ENCODE results near the gene SLC18A2.

SLC18A2 gene

DNA sequence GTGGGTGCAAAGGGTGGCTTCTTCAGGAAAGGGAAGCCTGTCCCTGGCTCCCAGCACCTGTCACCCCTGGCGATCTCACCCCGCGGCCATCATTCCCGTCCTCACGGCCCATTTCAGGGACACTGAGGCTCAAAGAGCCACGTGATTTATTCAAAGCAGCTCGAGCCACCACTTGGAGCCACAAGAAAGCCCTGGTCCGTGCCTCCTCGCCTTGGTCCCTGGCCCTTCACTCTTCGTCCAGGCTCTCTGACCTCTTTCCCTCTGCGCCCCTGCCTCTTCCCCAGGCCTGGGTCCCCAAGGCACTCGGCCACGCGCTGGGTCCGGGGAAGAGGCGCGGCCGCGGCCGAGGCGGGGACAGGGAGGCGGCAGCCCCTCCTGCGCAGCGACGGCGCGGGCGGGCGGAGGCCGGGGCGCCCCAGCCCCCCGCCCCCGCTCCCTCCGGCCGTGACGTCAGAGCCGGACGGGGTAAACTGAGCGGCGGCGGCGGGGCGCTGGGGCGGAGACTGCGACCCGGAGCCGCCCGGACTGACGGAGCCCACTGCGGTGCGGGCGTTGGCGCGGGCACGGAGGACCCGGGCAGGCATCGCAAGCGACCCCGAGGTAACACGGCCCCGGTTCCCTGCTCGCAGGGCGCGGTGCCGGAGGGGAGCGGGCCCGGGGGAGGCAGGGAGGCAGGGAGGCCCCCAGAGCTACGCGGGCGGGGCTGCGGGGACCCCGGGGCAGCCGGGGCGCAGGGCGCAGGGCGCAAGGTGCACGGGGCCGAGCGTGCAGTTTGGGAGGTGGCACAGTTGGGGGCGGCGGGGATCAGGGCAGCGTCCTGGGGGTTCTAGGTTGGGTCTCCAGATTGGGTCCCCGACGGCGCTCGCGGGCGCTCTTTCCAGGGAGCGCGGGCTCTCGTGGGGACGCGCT lies at the start of gene SLC18A2:
TSS of gene SLC18A2 (plus strand) at position 494 of the 909 bp plus-strand sequence. CDS start 580 bp downstream, outside the sequence.
- peaks cover 7% of the 10 kb centered on the region for H3K4me1 Mint-ChIP-seq
- no peak within 1 kb of the TSS for H3K27ac Mint-ChIP-seq
- peak within 1 kb of the TSS; percentile 54 for H3K4me3 Mint-ChIP-seq
- H3K36me3 Mint-ChIP-seq: no peaks in the 10 kb centered on the region
- H3K27me3 Mint-ChIP-seq: peaks cover 25% of the 10 kb centered on the region
- H3K9me3 Mint-ChIP-seq: no peaks in the 10 kb centered on the region

- Mint-ChIP-seq H3K36me3 (no peaks in the 10 kb centered on the region), H3K27me3 (peaks cover 3% of the 10 kb centered on the region), H3K4me3 (no peak within 1 kb of the TSS), H3K27ac (no peak within 1 kb of the TSS), H3K4me1 (no peaks in the 10 kb centered on the region), H3K9me3 (no peaks in the 10 kb centered on the region)
Measured at GRCh38 chr10:117197189-117197588, 43.7 kb upstream of the SLC18A2 start, which contains the start of gene KCNK18. TSS of gene KCNK18 (plus strand) at chr10:117197489. CDS start at chr10:117197489, 0 bp downstream.

- H3K4me1 Mint-ChIP-seq: no peaks in the 10 kb centered on the region
- H3K27me3 Mint-ChIP-seq: peaks cover 3% of the 10 kb centered on the region
- no peaks in the 10 kb centered on the region for H3K36me3 Mint-ChIP-seq
- no peaks in the 10 kb centered on the region for H3K9me3 Mint-ChIP-seq
- no peak overlapping the region for H3K27ac Mint-ChIP-seq
- H3K4me3 Mint-ChIP-seq: no peak overlapping the region
Measured at GRCh38 chr10:117198088-117198487, 42.8 kb upstream of the SLC18A2 start.

GRCh38 chr10:117201826-117202225 lies 39.1 kb upstream of the SLC18A2 start:
- H3K36me3 Mint-ChIP-seq: no peaks in the 10 kb centered on the region
- H3K4me1 Mint-ChIP-seq: no peaks in the 10 kb centered on the region
- peaks cover 3% of the 10 kb centered on the region for H3K27me3 Mint-ChIP-seq
- no peaks in the 10 kb centered on the region for H3K9me3 Mint-ChIP-seq
- H3K27ac Mint-ChIP-seq: no peak overlapping the region
- H3K4me3 Mint-ChIP-seq: no peak overlapping the region

- Mint-ChIP-seq H3K27me3 (peaks cover 8% of the 10 kb centered on the region), H3K9me3 (no peaks in the 10 kb centered on the region), H3K4me1 (no peaks in the 10 kb centered on the region), H3K27ac (no peak overlapping the region), H3K36me3 (no peaks in the 10 kb centered on the region), H3K4me3 (no peak overlapping the region)
Measured at GRCh38 chr10:117204316-117204715, 36.6 kb upstream of the SLC18A2 start.

DNA sequence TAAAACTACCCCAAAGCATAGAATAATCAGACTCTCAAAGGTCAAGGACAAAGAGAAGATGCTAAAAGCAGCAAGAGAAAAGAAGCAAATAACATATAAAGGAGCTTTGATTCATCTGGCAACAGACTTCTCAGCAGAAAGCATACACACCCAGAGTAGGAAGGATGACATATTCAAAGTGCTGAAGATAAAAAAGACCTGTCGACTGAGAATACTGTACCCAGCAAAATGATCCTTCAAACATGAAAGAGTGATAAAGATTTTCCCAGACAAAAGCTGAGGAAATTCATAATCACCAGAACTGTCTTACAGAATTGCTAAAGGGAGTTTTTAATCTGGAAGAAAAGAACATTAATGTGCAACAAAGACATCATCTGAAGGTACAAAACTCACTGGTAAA lies 28.7 kb upstream of the SLC18A2 start:
- no peaks in the 10 kb centered on the region for H3K4me1 Mint-ChIP-seq
- H3K4me3 Mint-ChIP-seq: no peak overlapping the region
- H3K27ac Mint-ChIP-seq: no peak overlapping the region
- H3K27me3 Mint-ChIP-seq: peaks cover 34% of the 10 kb centered on the region
- H3K36me3 Mint-ChIP-seq: no peaks in the 10 kb centered on the region
- H3K9me3 Mint-ChIP-seq: no peaks in the 10 kb centered on the region

DNA sequence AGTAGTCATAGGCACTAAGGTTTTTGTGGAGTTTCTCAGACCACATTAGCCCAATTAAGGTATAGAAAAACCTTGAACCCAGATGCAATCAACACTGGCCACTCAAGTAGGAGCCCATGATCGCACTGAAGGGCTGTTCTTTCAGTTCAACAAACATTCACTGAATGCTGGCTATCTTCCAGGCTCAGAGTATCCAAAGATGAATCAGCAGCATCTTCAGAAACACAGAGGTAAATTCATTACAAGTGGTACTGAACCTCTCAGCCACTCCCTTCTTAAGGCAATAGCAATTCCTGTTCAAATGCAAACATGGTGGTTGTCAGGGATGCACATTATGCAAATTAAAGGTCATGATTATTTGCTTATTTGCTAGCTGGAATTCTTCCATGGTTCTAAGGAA lies 26.5 kb upstream of the SLC18A2 start:
- Mint-ChIP-seq H3K4me1 (no peaks in the 10 kb centered on the region), H3K27ac (no peak overlapping the region), H3K27me3 (peaks cover 36% of the 10 kb centered on the region), H3K36me3 (no peaks in the 10 kb centered on the region), H3K9me3 (no peaks in the 10 kb centered on the region), H3K4me3 (no peak overlapping the region)

GRCh38 chr10:117215079-117215478 lies 25.8 kb upstream of the SLC18A2 start:
- Mint-ChIP-seq H3K27ac (no peak overlapping the region), H3K36me3 (no peaks in the 10 kb centered on the region), H3K4me1 (no peaks in the 10 kb centered on the region)

GRCh38 chr10:117216028-117216427 lies 24.9 kb upstream of the SLC18A2 start:
- no peaks in the 10 kb centered on the region for H3K4me1 Mint-ChIP-seq
- no peak overlapping the region for H3K27ac Mint-ChIP-seq
- peaks cover 28% of the 10 kb centered on the region for H3K27me3 Mint-ChIP-seq
- H3K4me3 Mint-ChIP-seq: peak overlapping the region; percentile 46
- H3K36me3 Mint-ChIP-seq: no peaks in the 10 kb centered on the region
- no peaks in the 10 kb centered on the region for H3K9me3 Mint-ChIP-seq

More at GRCh38 chr10:117215079-117215478, 25.8 kb upstream of the SLC18A2 start:
- no peak overlapping the region for H3K4me3 Mint-ChIP-seq
- H3K27me3 Mint-ChIP-seq: peaks cover 34% of the 10 kb centered on the region
- H3K9me3 Mint-ChIP-seq: no peaks in the 10 kb centered on the region

- Mint-ChIP-seq H3K4me3 (peak overlapping the region; percentile 80), H3K36me3 (no peaks in the 10 kb centered on the region), H3K9me3 (no peaks in the 10 kb centered on the region), H3K27ac (no peak overlapping the region), H3K4me1 (no peaks in the 10 kb centered on the region), H3K27me3 (peaks cover 25% of the 10 kb centered on the region)
Measured at GRCh38 chr10:117216611-117217195, 24.2 kb upstream of the SLC18A2 start.

GRCh38 chr10:117217196-117217761 lies 23.6 kb upstream of the SLC18A2 start:
- Mint-ChIP-seq H3K27ac (no peak overlapping the region), H3K27me3 (peaks cover 25% of the 10 kb centered on the region), H3K36me3 (no peaks in the 10 kb centered on the region), H3K4me1 (no peaks in the 10 kb centered on the region), H3K9me3 (no peaks in the 10 kb centered on the region), H3K4me3 (peak overlapping the region; percentile 80)

- H3K4me3 Mint-ChIP-seq: no peak overlapping the region
- peaks cover 25% of the 10 kb centered on the region for H3K27me3 Mint-ChIP-seq
- H3K27ac Mint-ChIP-seq: no peak overlapping the region
- no peaks in the 10 kb centered on the region for H3K4me1 Mint-ChIP-seq
- no peaks in the 10 kb centered on the region for H3K9me3 Mint-ChIP-seq
- H3K36me3 Mint-ChIP-seq: no peaks in the 10 kb centered on the region
Measured at GRCh38 chr10:117218654-117219053, 22.3 kb upstream of the SLC18A2 start.

DNA sequence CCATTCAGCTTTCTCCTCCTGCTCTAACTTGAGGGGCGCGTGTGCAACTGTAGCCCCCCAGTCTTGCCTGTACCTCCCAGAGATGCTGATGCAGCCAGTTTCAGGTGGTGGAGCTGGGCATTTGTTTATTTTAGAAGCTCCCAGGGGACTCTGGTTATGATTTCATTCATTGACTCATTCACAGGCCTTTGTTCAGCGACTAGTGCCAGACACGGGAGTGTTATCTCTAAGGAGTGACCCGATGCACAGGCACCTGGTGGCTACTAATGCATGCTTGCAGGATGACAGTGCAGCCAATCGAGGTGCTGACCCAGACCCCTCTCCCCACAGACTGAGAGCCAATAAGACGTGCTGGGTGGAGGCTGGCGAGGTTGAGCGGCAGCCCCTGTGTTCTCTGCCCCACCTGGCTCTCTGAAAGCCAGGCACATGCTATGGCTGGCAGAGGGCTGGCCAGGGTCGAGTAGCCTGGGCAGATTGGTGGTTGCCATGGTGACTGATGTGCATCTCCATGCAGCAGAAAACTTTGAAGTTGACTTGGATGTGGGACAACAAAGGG lies 19.7 kb upstream of the SLC18A2 start:
- no peak overlapping the region for H3K27ac Mint-ChIP-seq
- no peak overlapping the region for H3K4me3 Mint-ChIP-seq
- H3K27me3 Mint-ChIP-seq: peaks cover 8% of the 10 kb centered on the region
- H3K4me1 Mint-ChIP-seq: no peaks in the 10 kb centered on the region
- H3K9me3 Mint-ChIP-seq: no peaks in the 10 kb centered on the region
- H3K36me3 Mint-ChIP-seq: no peaks in the 10 kb centered on the region

DNA sequence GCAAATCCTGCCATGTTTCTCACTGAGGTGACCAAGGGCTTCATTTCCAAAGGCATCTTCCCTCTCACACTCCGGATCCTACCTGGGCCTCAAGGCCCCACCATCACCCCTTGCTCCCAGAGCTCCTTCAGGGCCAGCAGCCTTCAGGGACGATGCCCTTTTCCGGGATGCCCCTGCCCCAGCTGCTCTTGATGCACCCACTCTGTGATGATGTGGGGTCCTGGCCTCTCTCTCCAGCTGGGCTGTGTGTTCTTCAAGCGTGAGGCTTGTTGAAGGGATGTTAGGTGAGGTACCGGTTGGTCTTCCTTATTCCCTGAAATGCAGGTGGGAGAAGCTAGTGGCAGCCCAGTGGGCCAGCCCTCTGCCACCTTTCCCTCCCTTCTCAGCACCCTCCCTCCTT lies 18.4 kb upstream of the SLC18A2 start:
- Mint-ChIP-seq H3K4me3 (no peak overlapping the region), H3K9me3 (no peaks in the 10 kb centered on the region), H3K4me1 (no peaks in the 10 kb centered on the region), H3K36me3 (no peaks in the 10 kb centered on the region), H3K27ac (no peak overlapping the region), H3K27me3 (peaks cover 7% of the 10 kb centered on the region)

DNA sequence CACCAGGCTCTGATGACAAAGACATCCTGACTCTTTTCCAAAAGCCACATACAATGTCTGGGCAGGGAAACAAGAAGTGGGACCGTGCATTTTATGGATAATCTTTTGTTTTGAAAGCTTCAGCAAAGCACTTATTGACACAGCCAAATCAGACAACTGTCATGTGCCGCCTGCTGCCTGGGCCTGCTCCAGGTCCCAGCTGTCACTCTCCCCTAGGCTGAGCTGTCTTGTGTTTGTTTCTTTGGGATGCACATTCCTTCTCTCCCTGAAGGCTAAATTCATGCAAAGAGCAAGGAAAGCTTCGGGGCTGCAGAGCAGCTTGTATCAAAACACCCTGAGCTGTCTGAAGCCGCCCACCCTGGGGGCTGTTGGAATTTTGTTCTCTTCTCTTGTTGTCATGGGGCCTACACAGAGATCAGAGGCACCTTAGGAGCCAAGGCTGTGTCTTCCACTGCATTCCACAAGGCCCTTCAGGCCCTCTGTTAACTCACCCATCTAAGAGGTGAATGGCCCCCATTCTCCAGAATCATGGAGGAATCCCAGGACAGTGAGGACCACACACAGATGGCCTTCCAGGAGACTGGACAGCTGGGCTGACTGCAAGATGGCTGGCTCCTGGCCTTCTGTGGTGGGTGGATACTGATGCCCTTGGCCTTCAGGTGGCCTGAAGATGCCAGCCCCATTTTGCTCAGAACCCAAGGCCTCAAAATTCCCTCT lies 17.8 kb upstream of the SLC18A2 start:
- Mint-ChIP-seq H3K27ac (no peak overlapping the region), H3K27me3 (peaks cover 5% of the 10 kb centered on the region), H3K4me1 (no peaks in the 10 kb centered on the region), H3K9me3 (no peaks in the 10 kb centered on the region), H3K36me3 (no peaks in the 10 kb centered on the region), H3K4me3 (no peak overlapping the region)
